HepG2 (cell line): ENCODE measurements around the gene KRTAP5-6. TPM values are rescaled to one million over a fixed set of nuclear protein-coding genes. Genes with fewer than 3 reads are reported as not detected.

Experiments
- ATAC-seq: fragments of 200-7000 bp; cut with Tn5 transposase; 3 replicates; pipeline ENCODE4 v1.9.1; 2020; ENCODE audit warnings: mild to moderate bottlenecking, moderate library complexity
- BruUV-seq: library from RNA; stranded (reverse); fragments of 400-500 nt; replicated peaks from 2 replicates; lab custom pipeline; 2021; lab: Mats Ljungman, UMichigan
- CTCF ChIA-PET: fragments of 300-600 bp; formaldehyde crosslinking; extraction: SDS; loops from one replicate; lab custom pipeline; 2021; ENCODE audit warnings: low total read pairs, inconsistent platforms, low intra/inter-chr PET ratio; lab: Yijun Ruan, JAX
- POLR2A ChIA-PET: fragments of 350-600 bp; sonication (Branson Sonifier 250); formaldehyde crosslinking; loops from one replicate; lab custom pipeline; 2020; ENCODE audit warnings: antibody characterized with exemption, inconsistent platforms; lab: Yijun Ruan, JAX
- DNase-seq: peaks from one replicate; pipeline ENCODE4 v3.0.0-alpha.2; 2015; ENCODE audit warnings: low spot score
- FAIRE-seq: peaks from 3 replicates; lab custom pipeline; 2011; peaks lifted over from hg19 to GRCh38; lab: Jason Lieb, UNC
- H2AFZ ChIP-seq: one replicate; pipeline ENCODE4 v1.6.1; 2011; ENCODE audit warnings: low read length, inconsistent platforms
- H3K27ac ChIP-seq: fragments of 300-600 bp; 3 replicates; pipeline ENCODE4 v1.8.0; 2011; ENCODE audit warnings: mixed run types, mild to moderate bottlenecking, mixed read lengths, low read length, inconsistent platforms; ENCODE audit not compliant: insufficient read depth; ENCODE audit errors: extremely low read length
- H3K27me3 ChIP-seq, 2 experiments: fragments of 200-600 bp in 1 of 2; 2 replicates in 1 of 2; 3 replicates in 1 of 2; pipeline versions ENCODE4 v1.6.0 to v1.8.0; 2011; ENCODE audit warnings: low read length in 2 of 2, mild to moderate bottlenecking in 2 of 2, moderate library complexity in 2 of 2, inconsistent platforms in 1 of 2; ENCODE audit not compliant: insufficient read depth in 2 of 2, control insufficient read depth in 1 of 2
- H3K36me3 ChIP-seq, 2 experiments: fragments of 200-600 bp in 1 of 2; replicated peaks in 1 of 2; 2 replicates in 1 of 2; 3 replicates in 1 of 2; pipeline versions ENCODE4 v1.5.1 to v1.8.0; 2011; ENCODE audit warnings: low read length in 2 of 2, inconsistent platforms in 1 of 2; ENCODE audit not compliant: insufficient read depth in 2 of 2, control insufficient read depth in 1 of 2
- H3K4me1 ChIP-seq: 2 replicates; pipeline ENCODE4 v1.5.1; 2012; ENCODE audit warnings: low read length, inconsistent platforms; ENCODE audit not compliant: insufficient read depth
- H3K4me2 ChIP-seq: 2 replicates; pipeline ENCODE4 v1.6.0; 2011; ENCODE audit warnings: low read depth, low read length, inconsistent platforms
- H3K4me3 ChIP-seq, 3 experiments: fragments of 200-600 bp in 1 of 3; sonication (generic), shearing (Covaris generic) in 1 of 3; replicated peaks in 1 of 3; 2 replicates each; pipeline ENCODE4 v1.5.1; 2011 to 2016; ENCODE audit warnings: low read length in 3 of 3, inconsistent platforms in 2 of 3, low read depth in 2 of 3, mild to moderate bottlenecking in 2 of 3, control low read depth in 1 of 3, mixed read lengths in 1 of 3; ENCODE audit not compliant: insufficient read depth in 1 of 3
- H3K79me2 ChIP-seq: one replicate; pipeline ENCODE4 v1.6.1; 2011; ENCODE audit warnings: low read length, inconsistent platforms; ENCODE audit not compliant: insufficient read depth
- H3K9ac ChIP-seq: 2 replicates; pipeline ENCODE4 v1.6.0; 2011; ENCODE audit warnings: mild to moderate bottlenecking, low read depth, low read length, inconsistent platforms; ENCODE audit not compliant: insufficient read depth
- H3K9me3 ChIP-seq: 2 replicates; pipeline ENCODE4 v1.5.1; 2012; ENCODE audit warnings: mild to moderate bottlenecking, low read length
- H4K20me1 ChIP-seq: 2 replicates; pipeline ENCODE4 v1.6.0; 2011; ENCODE audit warnings: inconsistent platforms, mild to moderate bottlenecking, low read length, moderate library complexity; ENCODE audit not compliant: insufficient read depth
- CHCHD3 ChIP-seq: sonication (generic); formaldehyde crosslinking; IDR thresholded peaks from 2 replicates; pipeline ENCODE4 v1.8.0; 2022; ENCODE audit warnings: mild to moderate bottlenecking, missing genetic modification reagents, moderate library complexity
- HNRNPH1 ChIP-seq: fragments of 200-400 bp; formaldehyde crosslinking; optimal IDR thresholded peaks from 2 replicates; pipeline ENCODE3; 2017; ENCODE audit warnings: mild to moderate bottlenecking, low read depth, low read length
- MTA3 ChIP-seq: sonication (generic); formaldehyde crosslinking; IDR thresholded peaks from 2 replicates; pipeline ENCODE4 v1.4.0; 2020; ENCODE audit warnings: missing genetic modification reagents
- NFE2L2 ChIP-seq: fragments of 150-350 bp; IDR thresholded peaks from 2 replicates; pipeline ENCODE4 v1.6.1; 2014; ENCODE audit warnings: low read length
- RFXANK ChIP-seq: IDR thresholded peaks from 2 replicates; pipeline ENCODE4 v1.6.1; 2016
- RXRA ChIP-seq: sonication (generic); formaldehyde crosslinking; IDR thresholded peaks from 2 replicates; pipeline ENCODE4 v1.5.1; 2020; ENCODE audit warnings: missing genetic modification reagents
- SMARCC2 ChIP-seq: fragments of 450-650 bp; IDR thresholded peaks from 2 replicates; pipeline ENCODE4 v1.6.1; 2017; ENCODE audit warnings: antibody characterized with exemption, mild to moderate bottlenecking
- ZBTB7A ChIP-seq: sonication (generic); formaldehyde crosslinking; IDR thresholded peaks from 2 replicates; pipeline ENCODE4 v1.8.0; 2022; ENCODE audit warnings: mild to moderate bottlenecking, missing genetic modification reagents
- ZNF232 ChIP-seq: sonication (generic); formaldehyde crosslinking; IDR thresholded peaks from 2 replicates; pipeline ENCODE4 v1.4.0; 2020; ENCODE audit warnings: missing genetic modification reagents, borderline replicate concordance
- ZNF333 ChIP-seq: sonication (generic); formaldehyde crosslinking; IDR thresholded peaks from 2 replicates; pipeline ENCODE4 v1.4.0; 2020; ENCODE audit warnings: mild to moderate bottlenecking, missing genetic modification reagents, borderline replicate concordance
- ZNF775 ChIP-seq: sonication (generic); formaldehyde crosslinking; IDR thresholded peaks from 2 replicates; pipeline ENCODE4 v1.4.0; 2020; ENCODE audit warnings: missing genetic modification reagents, mild to moderate bottlenecking, moderate library complexity, borderline replicate concordance
- ZNF883 ChIP-seq: sonication (generic); formaldehyde crosslinking; IDR thresholded peaks from 2 replicates; pipeline ENCODE4 v1.5.1; 2020; ENCODE audit warnings: mild to moderate bottlenecking, missing genetic modification reagents; ENCODE audit errors: not compliant biosample characterization
- WGBS: methylation state at CpG from one replicate; pipeline ENCODE4 v1.1.6; 2017; ENCODE audit warnings: low lambda C conversion rate; 5-methylcytosine and 5-hydroxymethylcytosine counted together
- in situ Hi-C: cut with HindIII; loops from 2 replicates; pipeline ENCODE4 v1.10.0; 2017; ENCODE audit warnings: low pct_unique_long_range_greater_than_20kb; ENCODE audit not compliant: extremely low pct_ligation_motif_present
- intact Hi-C: fragments of 100-400 bp; cut with micrococcal nuclease; formaldehyde crosslinking; loops from one replicate; pipeline ENCODE4 v1.10.0; 2022; ENCODE audit not compliant: unreplicated experiment
- polyA plus RNA-seq, 8 experiments: library from polyadenylated mRNA; depleted of rRNA in 3 of 8; stranded (reverse) in 7 of 8; unstranded in 1 of 8; fragments of >200 nt; fragmentation: Illumina TruSeq in 4 of 8; extraction: Trizol in 4 of 8; gene quantifications; 2 replicates each; pipeline versions ENCODE4 v1.2.1 to v1.2.3, GENCODE V29; 2011 to 2016; ENCODE audit warnings: low read depth in 4 of 8, missing spikeins in 1 of 8, mixed read lengths in 1 of 8; ENCODE audit not compliant: insufficient read depth in 1 of 8
- total RNA-seq, 5 experiments: library from RNA; depleted of rRNA; stranded (reverse); fragments of >200 nt; fragmentation: Illumina TruSeq; extraction: Trizol; gene quantifications; 2 replicates each; pipeline ENCODE4 v1.2.3, GENCODE V29; 2016; ENCODE audit warnings: low read depth in 1 of 5
- TF ChIP-seq, protein P1 (sequence below): sonication (generic); formaldehyde crosslinking; conservative IDR thresholded peaks from 2 replicates; pipeline ENCODE4 v1.8.0; 2022; ENCODE audit warnings: missing genetic modification reagents
- TF ChIP-seq, protein P2 (sequence below): sonication (generic); formaldehyde crosslinking; IDR thresholded peaks from 2 replicates; pipeline ENCODE4 v1.5.1; 2020; ENCODE audit warnings: mild to moderate bottlenecking, missing genetic modification reagents, moderate library complexity
- TF ChIP-seq, protein P3 (sequence below): IDR thresholded peaks from 2 replicates; pipeline ENCODE4 v1.6.1; 2012; ENCODE audit warnings: low read depth, low read length, improper control_type of control experiment
- TF ChIP-seq, protein P4 (sequence below): sonication (generic); formaldehyde crosslinking; IDR thresholded peaks from 2 replicates; pipeline ENCODE4 v1.4.0; 2020; ENCODE audit warnings: missing genetic modification reagents

KRTAP5-6 gene
- total and polyA plus RNA-seq, 2 of the 13 experiments (the other 11 are each of a cell fraction or from before 2014, with no cell fraction given), result not detected

DNA sequence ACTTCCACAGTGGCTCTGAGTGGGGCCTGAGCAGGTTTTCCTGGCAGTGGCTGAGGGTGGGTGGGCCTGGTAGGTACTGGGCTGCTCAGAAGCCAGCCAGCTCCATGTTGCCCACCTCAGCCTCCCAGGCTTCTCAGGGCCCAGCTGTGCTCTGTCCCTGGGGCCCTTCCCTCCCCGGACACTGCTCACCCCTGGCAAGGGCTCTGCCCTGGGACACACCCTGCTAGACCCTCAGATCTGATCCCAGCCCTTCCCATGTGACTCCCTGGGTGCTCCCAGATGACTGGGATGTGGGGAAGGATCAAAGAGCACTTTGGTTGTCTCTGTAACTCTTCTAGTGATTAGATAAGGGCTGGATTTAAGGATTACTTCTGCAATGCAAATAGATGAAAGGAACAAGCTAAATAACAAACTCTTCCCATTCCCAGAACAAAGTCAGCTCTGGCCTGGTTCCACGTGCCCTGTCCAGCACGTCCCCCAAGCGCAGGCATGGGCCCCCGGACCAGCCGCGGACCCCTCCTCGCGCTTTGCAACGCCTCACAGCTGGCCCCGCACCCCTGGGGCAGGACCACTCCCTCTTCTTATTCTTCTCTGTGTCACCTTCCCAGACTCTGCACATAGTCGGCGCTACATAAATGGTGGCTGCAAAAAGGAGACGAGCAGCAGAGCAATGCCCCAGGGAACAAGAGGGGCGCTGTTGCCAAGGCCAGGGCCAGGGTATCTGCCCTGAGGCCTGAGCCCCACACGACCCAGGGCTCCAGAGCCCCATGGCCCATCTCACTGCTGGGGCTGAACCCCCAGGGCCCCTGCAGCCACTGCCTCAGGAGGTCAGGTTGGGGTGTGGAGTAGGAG is 5.7 kb upstream of the KRTAP5-6 start:
- Histone ChIP-seq H3K27ac (peak overlapping the region; percentile 100), H3K9ac (peak overlapping the region; percentile 100), H2AFZ (no peak overlapping the region), H3K4me2 (peak overlapping the region; percentile 100), H3K9me3 (no peaks in the 10 kb centered on the region), H3K4me3 (peak overlapping the region; percentile 8 to 86 (median 51); a peak in 4 of 6 replicates), H3K4me1 (peaks cover 83% of the 10 kb centered on the region), H4K20me1 (no peaks in the 10 kb centered on the region), H3K27me3 (no peaks in the 10 kb centered on the region; a peak in 1 of 5 replicates), H3K79me2 (peaks cover 2% of the 10 kb centered on the region), H3K36me3 (no peaks in the 10 kb centered on the region)
- WGBS, result 2% methylated on average over 13 of the region's 16 CpGs
- intact Hi-C loops (loop anchor here (2.0 kb wide), 1 partner anchor 14 kb away; no protein-coding TSS in a partner anchor), in situ Hi-C loops (loop anchor here (5.0 kb wide), 1 partner anchor 34 kb away; no protein-coding TSS in a partner anchor)
- CTCF ChIA-PET, result interaction anchor here (0.7 to 4.5 kb wide), 4 partner anchors 38 to 460 kb away, joined by 3 to 44 read pairs (median 7); no protein-coding TSS in a partner anchor
- DNase-seq, result peak; percentile 94
- FAIRE-seq, result peak; percentile 90
- TSS peak; percentile 54 for BruUV-seq
- POLR2A ChIA-PET, result interaction anchor here (0.7 to 5.5 kb wide), 28 partner anchors 10 to 896 kb away, joined by 3 to 141 read pairs (median 8); partner anchors contain the start of genes CTSD, IFITM10 and MRPL23
- ATAC-seq, result peak; percentile 79
- TF ChIP-seq MTA3 (CRISPR knock-in tag) (no peak), RXRA (CRISPR knock-in tag) (peak; percentile 90), ZNF333 (CRISPR knock-in tag) (no peak), HNRNPH1 (no peak), ZNF775 (CRISPR knock-in tag) (no peak), ZNF232 (CRISPR knock-in tag) (peak; percentile 75), ZBTB7A (CRISPR knock-in tag) (peak; percentile 100), ZNF883 (CRISPR knock-in tag) (no peak), SMARCC2 (no peak), CHCHD3 (CRISPR knock-in tag) (no peak), RFXANK (CRISPR knock-in tag) (no peak; the same call in 1 of the 2 replicates), NFE2L2 (no peak)
- TF ChIP-seq, protein P1, sequence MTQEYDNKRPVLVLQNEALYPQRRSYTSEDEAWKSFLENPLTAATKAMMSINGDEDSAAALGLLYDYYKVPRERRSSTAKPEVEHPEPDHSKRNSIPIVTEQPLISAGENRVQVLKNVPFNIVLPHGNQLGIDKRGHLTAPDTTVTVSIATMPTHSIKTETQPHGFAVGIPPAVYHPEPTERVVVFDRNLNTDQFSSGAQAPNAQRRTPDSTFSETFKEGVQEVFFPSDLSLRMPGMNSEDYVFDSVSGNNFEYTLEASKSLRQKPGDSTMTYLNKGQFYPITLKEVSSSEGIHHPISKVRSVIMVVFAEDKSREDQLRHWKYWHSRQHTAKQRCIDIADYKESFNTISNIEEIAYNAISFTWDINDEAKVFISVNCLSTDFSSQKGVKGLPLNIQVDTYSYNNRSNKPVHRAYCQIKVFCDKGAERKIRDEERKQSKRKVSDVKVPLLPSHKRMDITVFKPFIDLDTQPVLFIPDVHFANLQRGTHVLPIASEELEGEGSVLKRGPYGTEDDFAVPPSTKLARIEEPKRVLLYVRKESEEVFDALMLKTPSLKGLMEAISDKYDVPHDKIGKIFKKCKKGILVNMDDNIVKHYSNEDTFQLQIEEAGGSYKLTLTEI (CRISPR knock-in tag), result no peak
- TF ChIP-seq, protein P2, sequence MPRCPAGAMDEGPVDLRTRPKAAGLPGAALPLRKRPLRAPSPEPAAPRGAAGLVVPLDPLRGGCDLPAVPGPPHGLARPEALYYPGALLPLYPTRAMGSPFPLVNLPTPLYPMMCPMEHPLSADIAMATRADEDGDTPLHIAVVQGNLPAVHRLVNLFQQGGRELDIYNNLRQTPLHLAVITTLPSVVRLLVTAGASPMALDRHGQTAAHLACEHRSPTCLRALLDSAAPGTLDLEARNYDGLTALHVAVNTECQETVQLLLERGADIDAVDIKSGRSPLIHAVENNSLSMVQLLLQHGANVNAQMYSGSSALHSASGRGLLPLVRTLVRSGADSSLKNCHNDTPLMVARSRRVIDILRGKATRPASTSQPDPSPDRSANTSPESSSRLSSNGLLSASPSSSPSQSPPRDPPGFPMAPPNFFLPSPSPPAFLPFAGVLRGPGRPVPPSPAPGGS (CRISPR knock-in tag), result peak; percentile 75
- TF ChIP-seq, protein P3, sequence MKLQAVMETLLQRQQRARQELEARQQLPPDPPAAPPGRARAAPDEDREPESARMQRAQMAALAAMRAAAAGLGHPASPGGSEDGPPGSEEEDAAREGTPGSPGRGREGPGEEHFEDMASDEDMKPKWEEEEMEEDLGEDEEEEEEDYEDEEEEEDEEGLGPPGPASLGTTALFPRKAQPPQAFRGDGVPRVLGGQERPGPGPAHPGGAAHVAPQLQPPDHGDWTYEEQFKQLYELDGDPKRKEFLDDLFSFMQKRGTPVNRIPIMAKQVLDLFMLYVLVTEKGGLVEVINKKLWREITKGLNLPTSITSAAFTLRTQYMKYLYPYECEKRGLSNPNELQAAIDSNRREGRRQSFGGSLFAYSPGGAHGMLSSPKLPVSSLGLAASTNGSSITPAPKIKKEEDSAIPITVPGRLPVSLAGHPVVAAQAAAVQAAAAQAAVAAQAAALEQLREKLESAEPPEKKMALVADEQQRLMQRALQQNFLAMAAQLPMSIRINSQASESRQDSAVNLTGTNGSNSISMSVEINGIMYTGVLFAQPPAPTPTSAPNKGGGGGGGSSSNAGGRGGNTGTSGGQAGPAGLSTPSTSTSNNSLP, result peak; percentile 86
- TF ChIP-seq, protein P4, sequence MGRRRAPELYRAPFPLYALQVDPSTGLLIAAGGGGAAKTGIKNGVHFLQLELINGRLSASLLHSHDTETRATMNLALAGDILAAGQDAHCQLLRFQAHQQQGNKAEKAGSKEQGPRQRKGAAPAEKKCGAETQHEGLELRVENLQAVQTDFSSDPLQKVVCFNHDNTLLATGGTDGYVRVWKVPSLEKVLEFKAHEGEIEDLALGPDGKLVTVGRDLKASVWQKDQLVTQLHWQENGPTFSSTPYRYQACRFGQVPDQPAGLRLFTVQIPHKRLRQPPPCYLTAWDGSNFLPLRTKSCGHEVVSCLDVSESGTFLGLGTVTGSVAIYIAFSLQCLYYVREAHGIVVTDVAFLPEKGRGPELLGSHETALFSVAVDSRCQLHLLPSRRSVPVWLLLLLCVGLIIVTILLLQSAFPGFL (CRISPR knock-in tag), result no peak
